Hindlimb muscle (tissue), 1 donor: ENCODE measurements around the gene SPOCD1. TPM values are rescaled to one million over a fixed set of nuclear protein-coding genes. Genes with fewer than 3 reads are reported as not detected.

Source experiments
- DNase-seq: peaks from one replicate; pipeline ENCODE4 v3.0.0-alpha.2; 2013
- polyA plus RNA-seq: library from polyadenylated mRNA; unstranded; fragments of 120-200 nt; gene quantifications from one replicate; pipeline ENCODE4 v1.2.1, GENCODE V29; 2013; ENCODE audit not compliant: insufficient read length

SPOCD1 gene
- 0.52 TPM for polyA plus RNA-seq

DNA sequence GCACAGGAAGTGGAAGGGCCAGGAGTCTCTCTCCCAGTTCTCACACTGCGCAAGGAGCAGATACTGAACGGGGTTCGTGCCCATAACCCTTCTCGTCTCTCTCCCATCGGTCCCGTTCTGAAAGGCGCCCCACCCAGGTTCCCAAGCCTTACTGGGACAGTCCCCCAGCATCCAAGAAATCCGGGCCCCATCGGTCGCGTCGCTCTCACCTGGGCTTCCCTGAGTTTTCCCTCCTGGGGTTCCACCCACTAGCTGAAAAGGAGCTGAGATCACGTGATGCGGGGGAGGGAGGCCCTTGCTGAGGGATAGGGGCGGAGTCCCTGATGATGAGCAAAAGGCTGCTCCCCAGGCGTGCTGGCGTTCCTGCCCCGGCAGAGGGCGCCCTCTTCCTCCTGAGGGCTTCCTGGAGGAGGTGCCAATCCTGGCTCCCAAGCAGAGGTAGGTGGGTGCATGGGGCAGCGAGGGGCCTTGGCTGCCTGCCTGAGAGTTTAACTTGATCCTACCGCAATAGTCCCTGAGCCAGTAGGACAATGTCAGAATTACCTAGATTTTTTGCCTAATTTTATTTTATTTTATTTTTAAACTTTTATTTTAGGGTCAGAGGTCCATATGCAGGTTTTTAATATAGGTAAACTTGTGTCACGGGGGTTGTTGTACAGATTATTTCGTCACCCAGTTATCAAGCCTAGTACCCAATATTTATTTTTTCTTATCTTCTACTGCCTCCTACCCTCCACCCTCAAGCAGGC, at the start of gene SPOCD1:
SPOCD1 (minus strand) TSS at position 271 of the 749 bp plus-strand sequence. CDS start 689 bp downstream, outside the sequence.
- no peak for DNase-seq

GRCh38 chr1:31862071-31862470, 46.2 kb upstream of the SPOCD1 start:
- DNase-seq = no peak

DNA sequence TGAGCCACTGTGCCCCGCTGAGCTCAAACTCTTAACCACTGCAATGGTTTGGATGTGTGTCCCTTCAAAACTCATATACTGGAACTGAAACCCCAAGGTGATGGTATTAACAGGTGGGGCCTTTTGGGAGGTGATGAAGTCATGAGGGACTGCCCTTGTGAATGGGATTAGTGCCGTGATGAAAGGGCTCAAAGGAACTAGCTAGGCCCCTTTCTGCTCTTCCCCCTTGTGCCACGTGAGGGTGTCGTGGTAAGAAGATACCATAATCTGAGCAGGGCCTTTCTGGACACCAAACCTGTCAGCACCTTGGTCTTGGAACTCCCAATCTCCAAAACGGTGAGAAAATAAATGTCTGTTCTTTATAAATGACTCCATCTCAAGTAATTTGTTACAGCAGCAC, 45.5 kb upstream of the SPOCD1 start:
- DNase-seq = no peak

DNA sequence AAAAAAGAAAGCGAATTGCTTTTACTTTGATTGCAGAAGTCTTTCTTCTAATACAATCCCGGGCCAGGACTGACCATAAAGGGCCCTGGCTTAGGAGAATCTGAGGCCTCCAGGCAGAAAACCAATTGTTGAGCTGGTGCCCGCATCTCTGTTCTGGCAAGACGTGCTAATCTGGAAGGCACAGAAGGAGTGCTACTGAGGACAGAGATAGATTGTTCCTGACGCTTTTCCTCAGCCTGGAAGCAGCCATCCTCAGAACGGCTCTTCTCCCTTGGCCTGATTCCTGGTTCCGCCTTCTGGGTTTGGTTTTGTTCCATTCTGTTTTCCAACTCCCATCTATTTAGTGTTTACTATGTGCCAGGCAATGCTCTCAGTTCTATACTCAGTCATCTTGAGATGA, 44.8 kb upstream of the SPOCD1 start:
- DNase-seq = no peak

DNA sequence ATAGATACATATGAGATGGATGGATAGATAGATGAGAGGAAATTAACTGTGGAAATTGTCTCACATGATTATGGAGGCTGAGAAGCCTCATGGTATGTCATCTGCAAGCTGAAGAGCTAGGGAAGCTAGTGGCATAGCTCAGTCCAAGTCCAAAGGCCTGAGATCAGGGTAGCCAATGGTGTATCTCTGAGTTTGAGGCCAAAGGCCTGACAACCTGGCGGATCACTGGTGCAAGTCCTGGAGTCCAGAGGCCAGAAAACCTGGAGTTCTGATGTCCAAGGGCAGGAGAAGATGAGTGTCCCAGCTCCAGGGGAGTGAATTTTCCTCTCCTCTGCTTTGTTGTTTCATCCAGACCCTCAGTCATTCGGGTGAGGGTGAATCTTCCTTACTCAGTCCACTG, 43.9 kb upstream of the SPOCD1 start:
- no peak for DNase-seq

DNA sequence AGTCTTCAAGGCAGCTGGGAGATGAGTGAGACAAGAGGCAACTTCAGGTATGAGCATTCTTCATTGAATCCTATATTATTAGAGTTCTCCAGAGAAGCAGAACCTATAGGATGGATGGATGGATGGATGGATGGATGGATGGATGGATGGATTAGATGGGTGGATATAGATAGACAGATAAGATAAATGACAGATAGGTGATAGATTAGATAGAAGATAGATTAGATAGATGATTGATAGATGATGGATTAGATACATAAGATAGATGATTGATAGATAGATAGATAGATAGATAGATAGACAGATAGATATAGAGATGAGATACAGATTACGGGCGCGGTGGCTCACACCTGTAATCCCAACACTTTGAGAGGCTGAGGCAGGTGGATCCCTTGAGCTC, 43.2 kb upstream of the SPOCD1 start:
- DNase-seq = no peak

DNA sequence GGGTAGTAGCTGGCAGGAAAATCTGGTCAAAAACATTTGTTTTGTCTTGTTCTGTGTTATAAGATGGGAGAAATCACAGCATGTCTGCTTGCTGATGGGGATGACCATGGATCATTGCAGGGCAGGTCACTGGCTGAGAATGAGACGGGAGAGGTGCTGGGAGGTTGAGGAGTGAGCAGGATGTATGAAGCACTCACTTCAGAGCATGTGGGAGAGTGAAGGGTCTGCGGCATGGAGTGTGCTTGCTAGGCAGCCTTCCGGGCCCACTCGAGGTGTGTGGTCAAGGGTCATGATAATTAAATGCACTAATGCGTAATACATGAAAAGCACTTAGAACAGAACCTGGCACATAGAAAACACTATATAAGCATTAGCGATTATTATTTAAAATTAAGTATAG, 42.0 kb upstream of the SPOCD1 start:
- DNase-seq = no peak

GRCh38 chr1:31856140-31856539, 40.3 kb upstream of the SPOCD1 start:
- DNase-seq = no peak

- no peak for DNase-seq
Measured at GRCh38 chr1:31855038-31855845, 39.4 kb upstream of the SPOCD1 start.

- DNase-seq = no peak
Measured at GRCh38 chr1:31849653-31850052, 33.8 kb upstream of the SPOCD1 start.

DNA sequence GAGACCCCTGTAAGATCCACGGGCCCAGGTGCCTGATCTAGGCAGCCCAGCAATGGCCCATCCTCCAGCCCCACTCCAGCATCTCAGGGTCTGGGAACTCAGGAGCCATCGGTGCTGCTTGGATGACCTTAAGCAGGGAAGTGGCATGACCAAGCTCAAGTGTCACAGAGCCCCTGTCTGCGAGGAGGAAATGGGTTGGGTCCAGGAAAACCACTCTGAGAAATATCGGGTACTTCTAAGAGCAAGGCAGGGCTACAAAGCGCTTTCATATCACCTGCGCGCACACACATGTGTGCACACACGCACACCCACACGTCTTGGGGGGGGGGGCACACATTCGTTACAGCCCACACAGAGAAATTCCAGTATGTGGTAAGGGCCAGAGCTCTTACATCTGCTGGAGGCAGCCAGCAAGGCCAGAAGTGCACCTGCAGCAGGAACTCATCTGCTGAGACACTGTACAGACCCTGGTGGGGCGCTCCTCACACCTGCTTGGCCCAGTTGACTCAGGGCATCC, 32.6 kb upstream of the SPOCD1 start:
- no peak for DNase-seq

DNA sequence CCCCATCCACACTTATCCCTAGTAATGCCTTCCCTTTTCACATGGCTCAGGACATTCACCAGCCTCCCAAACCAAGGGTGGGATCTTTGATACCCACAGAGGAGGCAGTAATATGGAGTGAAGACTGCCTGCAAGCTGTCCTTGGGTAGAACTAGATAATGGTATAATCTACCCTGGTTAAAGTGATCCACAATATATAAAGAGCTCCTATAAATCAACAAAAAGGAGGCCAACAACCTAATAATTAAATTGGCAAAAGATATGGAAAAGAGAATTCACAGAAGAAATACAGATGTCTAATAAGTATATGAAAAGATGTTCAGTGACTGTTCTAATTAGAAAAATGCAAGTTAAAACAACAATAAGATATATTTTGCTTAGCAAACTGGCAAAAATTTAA, 30.7 kb upstream of the SPOCD1 start:
- no peak for DNase-seq

DNA sequence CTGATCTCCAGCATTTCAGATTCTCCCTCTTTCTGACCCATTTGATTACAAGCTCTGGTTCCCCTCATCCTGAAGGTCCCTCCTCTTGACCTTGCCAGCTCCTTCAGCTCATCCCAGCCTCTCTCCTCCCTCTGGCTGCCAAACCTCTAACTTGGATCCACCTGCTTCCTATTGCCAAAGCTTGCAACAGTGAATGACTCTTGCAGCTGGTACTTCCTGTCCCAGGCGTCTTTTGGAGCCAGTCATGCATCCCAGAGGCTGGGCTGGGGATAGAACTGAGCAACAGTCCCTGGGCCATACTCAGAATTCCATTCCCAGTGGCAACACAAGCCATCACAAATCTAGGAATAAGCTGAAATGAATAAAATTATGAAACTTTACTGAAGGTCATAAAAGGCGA, 27.7 kb upstream of the SPOCD1 start:
- DNase-seq = no peak

- no peak for DNase-seq
Measured at GRCh38 chr1:31839662-31840343, 24.0 kb upstream of the SPOCD1 start.

DNA sequence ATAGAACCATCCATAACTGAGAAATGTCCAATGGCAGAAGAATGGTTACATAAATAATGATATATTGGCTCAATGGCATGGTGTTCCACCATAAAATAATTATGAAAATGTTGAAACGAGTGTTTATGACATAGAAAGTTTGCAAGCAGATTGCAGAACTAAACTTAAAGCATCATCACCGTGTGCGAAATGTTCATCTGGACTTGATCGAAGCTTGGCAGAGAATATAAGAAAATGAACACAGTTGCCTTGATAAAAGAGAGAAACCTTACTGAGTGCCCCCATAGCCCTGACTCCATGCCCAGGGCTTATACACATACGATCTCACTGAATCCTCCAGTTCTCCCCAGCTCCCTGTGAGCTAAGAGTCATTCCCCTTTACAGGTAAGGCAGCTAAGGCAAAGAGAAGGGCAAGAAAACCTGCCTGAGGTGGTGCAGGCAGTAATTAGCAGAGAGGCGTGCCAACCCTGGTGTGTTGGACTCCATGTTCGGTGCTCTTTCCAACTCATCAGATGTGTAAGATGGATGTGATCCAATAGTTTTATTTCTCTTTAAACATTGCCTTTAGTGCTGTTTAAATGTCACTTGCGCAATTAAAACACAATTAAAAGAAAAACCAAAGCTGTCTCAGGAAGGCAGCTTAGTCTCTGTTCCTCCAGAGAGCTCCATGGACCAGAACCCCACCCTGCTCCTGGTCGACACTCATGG, 21.8 kb upstream of the SPOCD1 start:
- no peak for DNase-seq

DNA sequence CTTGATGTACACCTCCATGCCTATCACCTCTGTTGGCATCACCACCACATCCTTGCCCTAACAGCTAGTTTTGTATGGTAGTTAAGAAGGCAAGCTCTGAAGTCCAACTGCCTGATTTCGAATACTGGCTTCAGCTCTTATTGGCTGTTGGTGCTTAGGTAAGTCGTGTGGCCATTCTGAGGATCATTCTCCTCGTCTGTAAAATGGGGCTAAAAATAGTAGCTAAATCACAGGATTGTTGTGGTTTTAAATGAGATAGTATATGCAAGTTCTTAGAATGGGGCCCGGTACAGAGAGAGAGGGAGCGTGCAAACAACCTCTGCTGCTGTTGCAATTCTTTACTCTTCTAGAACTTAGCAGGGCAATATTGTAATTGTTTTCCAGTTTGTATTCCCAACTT, 20.8 kb upstream of the SPOCD1 start:
- DNase-seq = no peak

- DNase-seq = no peak
Measured at GRCh38 chr1:31835415-31835814, 19.6 kb upstream of the SPOCD1 start.

- DNase-seq = no peak
Measured at GRCh38 chr1:31834501-31834900, 18.7 kb upstream of the SPOCD1 start.

DNA sequence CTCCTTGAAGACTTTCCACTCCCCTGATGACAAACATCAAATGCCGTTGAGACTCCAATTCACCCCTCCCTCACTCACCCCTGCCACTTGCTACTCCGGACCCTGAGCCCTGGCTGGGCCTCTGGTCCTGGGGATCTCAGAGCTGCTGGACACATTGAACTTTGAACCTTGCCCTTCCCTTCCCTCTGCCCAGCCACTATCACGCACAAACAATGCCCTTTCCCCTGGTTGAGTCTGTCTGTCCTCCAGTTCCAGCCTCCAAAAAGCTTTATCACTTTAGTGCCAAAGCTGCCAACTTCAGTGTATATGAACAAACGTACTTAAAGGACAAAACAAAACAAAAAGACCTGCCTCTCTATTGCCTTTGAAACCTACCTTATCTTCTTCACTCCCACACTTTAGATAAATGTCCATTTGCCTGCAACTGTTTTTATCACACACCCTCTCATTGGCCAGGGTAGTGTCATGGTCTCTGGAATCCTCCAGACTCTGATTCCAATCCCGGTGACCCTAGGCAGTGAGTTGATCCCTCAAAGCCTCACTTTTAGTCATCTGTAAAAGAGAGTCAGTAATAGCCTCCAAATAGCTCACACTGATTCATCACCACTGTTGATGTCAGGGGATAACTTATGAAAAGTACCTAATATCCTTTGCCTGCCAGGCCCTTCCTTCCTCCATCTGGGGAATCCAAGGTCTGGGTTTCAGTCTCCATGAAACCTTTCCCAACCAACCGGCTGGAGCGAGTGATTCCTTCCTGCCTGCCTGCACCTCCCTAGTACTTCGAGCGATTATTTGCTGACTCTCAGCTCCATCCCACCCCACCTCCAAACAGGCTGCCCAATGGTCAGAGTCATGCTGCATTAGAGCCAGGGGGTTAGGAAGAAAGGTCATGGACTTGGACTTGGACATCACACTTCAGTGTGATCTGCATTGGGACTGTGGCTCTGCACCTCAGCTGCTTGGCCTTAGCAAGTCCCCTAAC, 15.9 kb upstream of the SPOCD1 start:
- DNase-seq = no peak

- no peak for DNase-seq
Measured at GRCh38 chr1:31830511-31830910, 14.7 kb upstream of the SPOCD1 start.

GRCh38 chr1:31830065-31830464, 14.2 kb upstream of the SPOCD1 start:
- DNase-seq = peak; percentile 24
